ENCODE data around the gene ABCG4. TPM values are rescaled to one million over a fixed set of nuclear protein-coding genes. Genes with fewer than 3 reads are reported as not detected.

Gene ABCG4
- total and polyA plus RNA-seq, 12 donors = 0.08 to 1.1 (median 0.29) TPM; not detected in 1

DNA sequence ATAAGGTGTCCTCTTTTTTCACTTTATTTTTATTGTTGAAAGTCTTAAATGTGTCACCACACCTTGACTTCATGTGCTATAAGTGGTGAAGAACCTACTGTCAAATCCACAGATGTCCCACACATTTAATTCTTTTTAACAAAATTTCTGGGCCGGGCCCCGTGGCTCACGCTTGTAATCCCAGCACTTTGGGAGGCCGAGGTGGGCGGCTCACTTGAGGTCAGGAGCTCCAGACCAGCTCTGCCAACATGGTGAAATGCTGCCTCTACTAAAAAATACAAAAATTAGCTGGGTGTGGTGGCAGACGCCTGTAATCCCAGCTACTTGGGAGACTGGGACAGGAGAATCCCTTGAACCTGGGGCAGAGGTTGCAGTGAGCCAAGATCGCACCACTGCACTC, 60.3 kb downstream of the ABCG4 start:
- intact Hi-C loops (cut with DNase I) = loop anchor here in 1 of 2 donors (10.0 kb wide), 1 partner anchor 126 kb away; the partner anchor contains the start of gene RNF26
- Histone ChIP-seq H3K27me3 (no peaks in the 10 kb centered on the region), H3K4me1 (replicated peaks in 1 of 2) (peaks cover 7 to 33% of the 10 kb centered on the region in 2 donors), H3K9me3 (replicated peaks in 1 of 3) (no peaks in the 10 kb centered on the region), H3K4me3 (no peak overlapping the region), H3K27ac (no peak overlapping the region), H3K36me3 (replicated peaks in 1 of 2) (no peaks in the 10 kb centered on the region)
- DNase-seq = no peak
- TF ChIP-seq CTCF (IDR thresholded peaks at IDR 0.05) (no peak), POLR2A (IDR thresholded peaks at IDR 0.05) (no peak)
- WGBS, 4 donors = 85 to 95% (median 90%) methylated on average over 7 of the region's 7 CpGs

- Histone ChIP-seq H3K4me3 (no peak overlapping the region), H3K36me3 (replicated peaks in 1 of 2) (no peaks in the 10 kb centered on the region), H3K27me3 (no peaks in the 10 kb centered on the region), H3K9me3 (replicated peaks in 1 of 3) (no peaks in the 10 kb centered on the region), H3K27ac (no peak overlapping the region), H3K4me1 (replicated peaks in 1 of 2) (peaks cover 6 to 28% of the 10 kb centered on the region in 2 donors)
- DNase-seq = no peak
- intact Hi-C loops (cut with DNase I) = no loop called here
- no peak for TF ChIP-seq CTCF (IDR thresholded peaks at IDR 0.05)
- no peak for TF ChIP-seq POLR2A (IDR thresholded peaks at IDR 0.05)
- WGBS, 4 donors = 76 to 89% (median 81%) methylated on average over 3 of the region's 3 CpGs
Measured at GRCh38 chr11:119210050-119210449, 61.2 kb downstream of the ABCG4 start.

Other genes with a start within 250 kb of the ABCG4 start
- gene BCL9L, start 223.1 kb upstream of the ABCG4 start, total RNA-seq = 100 to 1,000 TPM in 2 of 9 donors, 10 to 100 TPM in 6, 1 to 10 TPM in 1; 6.9 to 108 (median 55.2) TPM
- gene BCL9L, start 223.1 kb upstream of the ABCG4 start, polyA plus RNA-seq = 10 to 100 TPM in 2 of 3 donors, 1 to 10 TPM in 1; 7.8 to 47.7 (median 18.3) TPM
- under 1 TPM in 1 of 9 donors, not detected in 8; 0.39 TPM for gene UPK2, start 192.8 kb upstream of the ABCG4 start, total RNA-seq
- 1 to 10 TPM in 1 of 3 donors, under 1 TPM in 1, not detected in 1; 0.64 to 1.0 TPM for gene UPK2, start 192.8 kb upstream of the ABCG4 start, polyA plus RNA-seq
- under 1 TPM in 1 of 9 donors, not detected in 8; 0.22 TPM for gene FOXR1, start 177.3 kb upstream of the ABCG4 start, total RNA-seq
- gene FOXR1, start 177.3 kb upstream of the ABCG4 start, polyA plus RNA-seq = not detected
- 10 to 100 TPM; 15.4 to 73.6 (median 30.5) TPM for gene CENATAC, start 150.9 kb upstream of the ABCG4 start, total RNA-seq
- 100 to 1,000 TPM in 2 of 3 donors, 10 to 100 TPM in 1; 15.7 to 157 (median 137) TPM for gene CENATAC, start 150.9 kb upstream of the ABCG4 start, polyA plus RNA-seq
- 1,000 to 10,000 TPM in 5 of 9 donors, 100 to 1,000 TPM in 4; 935 to 1,825 (median 1,024) TPM for gene RPS25, start 130.7 kb upstream of the ABCG4 start, total RNA-seq
- gene RPS25, start 130.7 kb upstream of the ABCG4 start, polyA plus RNA-seq = 1,000 to 10,000 TPM; 1,048 to 1,678 (median 1,557) TPM
- 100 to 1,000 TPM in 3 of 9 donors, 10 to 100 TPM in 6; 43.4 to 149 (median 88.0) TPM for gene TRAPPC4, start 130.3 kb upstream of the ABCG4 start, total RNA-seq
- 100 to 1,000 TPM in 1 of 3 donors, 10 to 100 TPM in 2; 32.5 to 134 (median 32.9) TPM for gene TRAPPC4, start 130.3 kb upstream of the ABCG4 start, polyA plus RNA-seq
- gene SLC37A4, start 118.2 kb upstream of the ABCG4 start, total RNA-seq = 10 to 100 TPM; 15.8 to 38.9 (median 21.9) TPM
- gene SLC37A4, start 118.2 kb upstream of the ABCG4 start, polyA plus RNA-seq = 10 to 100 TPM in 2 of 3 donors, 1 to 10 TPM in 1; 9.2 to 29.3 (median 25.5) TPM
- gene HYOU1, start 91.8 kb upstream of the ABCG4 start, total RNA-seq = 100 to 1,000 TPM in 3 of 9 donors, 10 to 100 TPM in 6; 43.5 to 301 (median 69.4) TPM
- 100 to 1,000 TPM in 1 of 3 donors, 10 to 100 TPM in 2; 44.1 to 174 (median 47.0) TPM for gene HYOU1, start 91.8 kb upstream of the ABCG4 start, polyA plus RNA-seq
- 10 to 100 TPM; 32.8 to 65.1 (median 55.2) TPM for gene VPS11, start 81.2 kb upstream of the ABCG4 start, total RNA-seq
- gene VPS11, start 81.2 kb upstream of the ABCG4 start, polyA plus RNA-seq = 100 to 1,000 TPM in 2 of 3 donors, 10 to 100 TPM in 1; 60.6 to 146 (median 133) TPM
- gene HMBS, start 64.2 kb upstream of the ABCG4 start, total RNA-seq = 10 to 100 TPM; 10.9 to 37.2 (median 28.6) TPM
- 10 to 100 TPM; 30.1 to 33.4 (median 31.3) TPM for gene HMBS, start 64.2 kb upstream of the ABCG4 start, polyA plus RNA-seq
- gene DPAGT1, start 47.2 kb upstream of the ABCG4 start, total RNA-seq = 10 to 100 TPM; 34.3 to 65.5 (median 53.1) TPM
- 10 to 100 TPM; 26.8 to 73.9 (median 33.5) TPM for gene DPAGT1, start 47.2 kb upstream of the ABCG4 start, polyA plus RNA-seq
- gene C2CD2L, start 41.7 kb upstream of the ABCG4 start, total RNA-seq = 10 to 100 TPM in 6 of 9 donors, 1 to 10 TPM in 3; 4.5 to 14.2 (median 11.5) TPM
- gene C2CD2L, start 41.7 kb upstream of the ABCG4 start, polyA plus RNA-seq = 10 to 100 TPM in 2 of 3 donors, 1 to 10 TPM in 1; 8.1 to 15.8 (median 10.8) TPM
- gene HINFP, start 27.5 kb upstream of the ABCG4 start, total RNA-seq = 10 to 100 TPM in 8 of 9 donors, 1 to 10 TPM in 1; 7.4 to 39.1 (median 21.4) TPM
- 10 to 100 TPM; 15.3 to 33.6 (median 24.0) TPM for gene HINFP, start 27.5 kb upstream of the ABCG4 start, polyA plus RNA-seq
- 10 to 100 TPM; 10.1 to 32.7 (median 29.7) TPM for gene NLRX1, start 19.7 kb downstream of the ABCG4 start, total RNA-seq
- gene NLRX1, start 19.7 kb downstream of the ABCG4 start, polyA plus RNA-seq = 10 to 100 TPM in 1 of 3 donors, 1 to 10 TPM in 2; 5.5 to 10.1 (median 7.4) TPM
- gene NHERF4, start 36.4 kb downstream of the ABCG4 start, total RNA-seq = under 1 TPM in 1 of 9 donors, not detected in 8; 0.14 TPM
- gene NHERF4, start 36.4 kb downstream of the ABCG4 start, polyA plus RNA-seq = under 1 TPM in 2 of 3 donors, not detected in 1; 0.17 to 0.24 TPM
- 10 to 100 TPM in 7 of 9 donors, 1 to 10 TPM in 2; 5.3 to 21.9 (median 13.8) TPM for gene CBL, start 57.3 kb downstream of the ABCG4 start, total RNA-seq
- 10 to 100 TPM in 1 of 3 donors, 1 to 10 TPM in 2; 4.9 to 13.4 (median 6.2) TPM for gene CBL, start 57.3 kb downstream of the ABCG4 start, polyA plus RNA-seq
- gene MCAM, start 168.1 kb downstream of the ABCG4 start, total RNA-seq = 100 to 1,000 TPM in 1 of 9 donors, 10 to 100 TPM in 8; 12.1 to 143 (median 33.7) TPM
- 10 to 100 TPM; 17.2 to 48.5 (median 30.5) TPM for gene MCAM, start 168.1 kb downstream of the ABCG4 start, polyA plus RNA-seq
- 10 to 100 TPM in 7 of 9 donors, 1 to 10 TPM in 2; 5.2 to 28.0 (median 19.8) TPM for gene RNF26, start 185.5 kb downstream of the ABCG4 start, total RNA-seq
- 10 to 100 TPM in 2 of 3 donors, 1 to 10 TPM in 1; 9.6 to 13.0 (median 10.7) TPM for gene RNF26, start 185.5 kb downstream of the ABCG4 start, polyA plus RNA-seq
- 10 to 100 TPM in 8 of 9 donors, 1 to 10 TPM in 1; 8.2 to 46.9 (median 21.0) TPM for gene C1QTNF5, start 191.8 kb downstream of the ABCG4 start, total RNA-seq
- gene C1QTNF5, start 191.8 kb downstream of the ABCG4 start, polyA plus RNA-seq = 10 to 100 TPM in 2 of 3 donors, 1 to 10 TPM in 1; 1.8 to 25.9 (median 20.3) TPM
- gene MFRP, start 197.7 kb downstream of the ABCG4 start, total RNA-seq = under 1 TPM in 1 of 9 donors, not detected in 8; under 0.01 TPM
- not detected for gene MFRP, start 197.7 kb downstream of the ABCG4 start, polyA plus RNA-seq
- gene USP2, start 232.6 kb downstream of the ABCG4 start, total RNA-seq = 10 to 100 TPM in 4 of 9 donors, 1 to 10 TPM in 5; 1.8 to 28.7 (median 9.6) TPM
- 10 to 100 TPM in 1 of 3 donors, 1 to 10 TPM in 2; 4.6 to 11.8 (median 9.1) TPM for gene USP2, start 232.6 kb downstream of the ABCG4 start, polyA plus RNA-seq

Measured in adrenal gland (tissue), 12 donors.